ENCODE data around the gene ZIM2.

Gene ZIM2

DNA sequence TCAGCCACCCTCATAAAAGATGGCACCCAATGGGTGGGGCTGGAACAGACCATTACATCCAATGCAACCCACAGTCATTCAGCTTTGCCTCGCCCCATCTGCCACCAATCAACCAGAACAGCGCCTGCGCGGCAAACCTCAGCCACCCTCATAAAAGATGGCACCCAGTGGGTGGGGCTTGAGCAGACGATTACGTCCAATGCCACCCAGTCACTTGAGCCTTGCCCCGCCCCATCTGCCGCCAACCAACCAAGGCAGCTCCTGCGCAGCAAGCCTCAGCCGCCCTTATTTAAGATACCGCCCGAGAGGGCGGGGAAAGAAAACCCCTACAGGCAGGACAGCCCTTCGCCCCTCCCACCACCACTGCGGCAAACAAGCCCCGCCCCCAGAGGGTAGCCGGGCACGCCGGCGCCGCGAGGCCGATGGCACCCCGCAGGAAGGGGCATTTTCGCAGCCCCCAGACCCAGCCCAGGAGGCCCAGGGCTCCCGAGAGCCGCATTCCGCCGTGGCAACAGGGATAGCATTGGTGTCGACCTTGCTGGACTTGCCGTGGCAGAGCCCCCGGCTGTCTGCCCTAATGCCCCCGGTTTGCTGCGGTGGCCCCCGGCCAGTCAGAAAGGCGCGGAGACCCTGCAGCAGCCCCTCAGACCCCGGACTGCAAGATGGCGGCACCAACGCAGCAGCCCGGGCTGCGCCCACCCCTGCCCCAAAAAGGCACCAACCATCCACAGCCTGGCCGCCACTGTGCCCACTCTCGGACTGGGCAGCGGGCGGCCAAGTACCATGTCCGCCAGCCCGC, 675 bp downstream of the ZIM2 start (continued):
- TF ChIP-seq, protein P1, sequence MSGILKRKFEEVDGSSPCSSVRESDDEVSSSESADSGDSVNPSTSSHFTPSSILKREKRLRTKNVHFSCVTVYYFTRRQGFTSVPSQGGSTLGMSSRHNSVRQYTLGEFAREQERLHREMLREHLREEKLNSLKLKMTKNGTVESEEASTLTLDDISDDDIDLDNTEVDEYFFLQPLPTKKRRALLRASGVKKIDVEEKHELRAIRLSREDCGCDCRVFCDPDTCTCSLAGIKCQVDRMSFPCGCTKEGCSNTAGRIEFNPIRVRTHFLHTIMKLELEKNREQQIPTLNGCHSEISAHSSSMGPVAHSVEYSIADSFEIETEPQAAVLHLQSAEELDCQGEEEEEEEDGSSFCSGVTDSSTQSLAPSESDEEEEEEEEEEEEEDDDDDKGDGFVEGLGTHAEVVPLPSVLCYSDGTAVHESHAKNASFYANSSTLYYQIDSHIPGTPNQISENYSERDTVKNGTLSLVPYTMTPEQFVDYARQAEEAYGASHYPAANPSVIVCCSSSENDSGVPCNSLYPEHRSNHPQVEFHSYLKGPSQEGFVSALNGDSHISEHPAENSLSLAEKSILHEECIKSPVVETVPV (CRISPR knock-in tag; IDR thresholded peaks at IDR 0.05) = no peak
- TF ChIP-seq ZNF70 (CRISPR knock-in tag; IDR thresholded peaks at IDR 0.05) (no peak), ZFP3 (CRISPR knock-in tag; IDR thresholded peaks at IDR 0.05) (no peak), TCF4 (CRISPR knock-in tag; IDR thresholded peaks at IDR 0.05; ENCODE audit: borderline replicate concordance) (no peak), BACH2 (CRISPR knock-in tag; IDR thresholded peaks at IDR 0.05; ENCODE audit: borderline replicate concordance) (no peak), ARNTL (CRISPR knock-in tag; IDR thresholded peaks at IDR 0.05; ENCODE audit: borderline replicate concordance, low read depth) (no peak), SNAI2 (CRISPR knock-in tag; IDR thresholded peaks at IDR 0.05) (no peak), TOX (CRISPR knock-in tag; IDR thresholded peaks at IDR 0.05; ENCODE audit: borderline replicate concordance) (no peak)

DNA sequence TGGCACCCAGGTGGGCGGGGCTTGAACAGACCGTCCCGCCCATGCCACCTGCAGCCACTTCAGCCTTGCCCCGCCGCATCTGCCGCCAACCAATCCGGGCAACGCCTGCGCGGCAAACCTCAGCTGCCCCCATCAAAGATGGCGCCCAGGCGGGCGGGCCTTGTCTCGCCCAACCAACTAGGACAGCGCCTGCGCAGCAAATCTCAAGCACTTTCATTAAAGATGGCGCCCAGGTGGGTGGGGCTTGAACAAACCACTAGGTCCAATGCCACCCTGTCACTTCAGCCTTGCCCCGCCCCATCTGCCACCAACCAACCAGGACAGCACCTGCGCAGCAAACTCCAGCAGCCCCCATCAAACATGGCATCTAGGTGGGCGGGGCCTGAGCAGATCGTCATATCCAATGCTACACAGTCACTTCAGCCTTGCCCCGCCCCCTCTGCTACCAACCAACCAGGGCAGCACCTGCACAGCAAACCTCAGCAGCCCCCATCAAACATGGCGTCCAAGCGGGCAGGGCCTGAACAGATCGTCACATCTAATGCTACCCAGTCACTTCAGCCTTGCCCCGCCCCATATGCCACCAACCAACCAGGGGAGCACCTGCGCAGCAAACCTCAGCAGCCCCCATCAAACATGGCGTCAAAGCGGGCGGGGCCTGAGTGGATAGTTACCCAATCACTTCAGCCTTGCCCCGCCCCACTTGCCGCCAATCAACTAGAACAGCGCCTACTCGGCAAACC, 1.4 kb downstream of the ZIM2 start:
- no peak for TF ChIP-seq BACH2 (CRISPR knock-in tag; IDR thresholded peaks at IDR 0.05; ENCODE audit: borderline replicate concordance)
- no peak for TF ChIP-seq ZNF8 (CRISPR knock-in tag; IDR thresholded peaks at IDR 0.05)
- TF ChIP-seq ESRRG (CRISPR knock-in tag; IDR thresholded peaks at IDR 0.05) = no peak
- TF ChIP-seq PPARA (CRISPR knock-in tag; IDR thresholded peaks at IDR 0.05; ENCODE audit: borderline replicate concordance) = no peak
- no peak for TF ChIP-seq ZNF70 (CRISPR knock-in tag; IDR thresholded peaks at IDR 0.05)
- no peak for TF ChIP-seq OSR1 (CRISPR knock-in tag; IDR thresholded peaks at IDR 0.05)
- ATAC-seq = peak; percentile 73

DNA sequence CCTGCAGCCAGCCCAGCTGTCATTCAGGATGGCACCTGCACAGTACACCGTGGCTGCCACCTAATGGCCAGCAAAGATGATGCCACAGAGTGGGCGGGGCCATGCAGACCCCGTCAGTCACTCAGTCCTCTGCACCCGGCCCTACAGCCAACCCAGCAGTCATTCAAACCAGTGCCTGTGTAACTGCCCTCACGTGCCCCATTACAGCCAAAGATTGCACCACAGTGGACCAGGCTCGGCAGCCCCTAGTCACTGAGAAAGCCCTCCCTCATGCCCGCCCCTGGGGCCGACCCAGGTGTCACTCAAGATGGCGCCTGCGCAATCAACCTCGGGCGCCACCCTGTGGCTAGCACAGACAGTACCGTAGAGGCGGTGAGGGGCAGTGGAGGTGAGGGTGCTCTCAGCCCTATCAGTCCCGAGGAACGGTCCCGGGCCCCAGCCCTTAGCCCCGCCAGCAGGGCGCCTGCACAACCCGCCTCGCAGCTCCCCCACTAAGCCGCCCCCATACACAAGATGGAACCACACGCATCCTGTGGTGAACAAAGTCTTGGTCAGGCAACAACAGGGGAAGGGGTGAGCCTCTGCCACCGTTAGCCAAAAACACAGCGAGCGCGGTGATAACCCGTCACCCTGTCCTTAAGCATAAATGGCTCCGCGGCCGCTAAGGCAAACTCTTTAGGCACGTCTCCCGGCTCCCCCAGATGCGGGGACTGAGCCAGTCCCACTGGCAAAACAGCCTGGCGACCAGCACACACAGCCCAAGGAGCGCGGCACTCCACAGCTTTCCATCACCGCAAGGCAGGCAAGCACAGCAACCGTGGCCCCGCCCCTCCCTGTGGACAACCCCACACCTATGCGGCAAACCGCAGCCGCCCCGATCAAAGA, 2.3 kb downstream of the ZIM2 start:
- no peak for TF ChIP-seq TCF4 (CRISPR knock-in tag; IDR thresholded peaks at IDR 0.05; ENCODE audit: borderline replicate concordance)
- no peak for TF ChIP-seq OSR1 (CRISPR knock-in tag; IDR thresholded peaks at IDR 0.05)
- TF ChIP-seq, protein P1 (CRISPR knock-in tag; IDR thresholded peaks at IDR 0.05) = no peak
- no peak for TF ChIP-seq ESRRG (CRISPR knock-in tag; IDR thresholded peaks at IDR 0.05)
- no peak for TF ChIP-seq ARNTL (CRISPR knock-in tag; IDR thresholded peaks at IDR 0.05; ENCODE audit: borderline replicate concordance, low read depth)
- TF ChIP-seq, protein P2, sequence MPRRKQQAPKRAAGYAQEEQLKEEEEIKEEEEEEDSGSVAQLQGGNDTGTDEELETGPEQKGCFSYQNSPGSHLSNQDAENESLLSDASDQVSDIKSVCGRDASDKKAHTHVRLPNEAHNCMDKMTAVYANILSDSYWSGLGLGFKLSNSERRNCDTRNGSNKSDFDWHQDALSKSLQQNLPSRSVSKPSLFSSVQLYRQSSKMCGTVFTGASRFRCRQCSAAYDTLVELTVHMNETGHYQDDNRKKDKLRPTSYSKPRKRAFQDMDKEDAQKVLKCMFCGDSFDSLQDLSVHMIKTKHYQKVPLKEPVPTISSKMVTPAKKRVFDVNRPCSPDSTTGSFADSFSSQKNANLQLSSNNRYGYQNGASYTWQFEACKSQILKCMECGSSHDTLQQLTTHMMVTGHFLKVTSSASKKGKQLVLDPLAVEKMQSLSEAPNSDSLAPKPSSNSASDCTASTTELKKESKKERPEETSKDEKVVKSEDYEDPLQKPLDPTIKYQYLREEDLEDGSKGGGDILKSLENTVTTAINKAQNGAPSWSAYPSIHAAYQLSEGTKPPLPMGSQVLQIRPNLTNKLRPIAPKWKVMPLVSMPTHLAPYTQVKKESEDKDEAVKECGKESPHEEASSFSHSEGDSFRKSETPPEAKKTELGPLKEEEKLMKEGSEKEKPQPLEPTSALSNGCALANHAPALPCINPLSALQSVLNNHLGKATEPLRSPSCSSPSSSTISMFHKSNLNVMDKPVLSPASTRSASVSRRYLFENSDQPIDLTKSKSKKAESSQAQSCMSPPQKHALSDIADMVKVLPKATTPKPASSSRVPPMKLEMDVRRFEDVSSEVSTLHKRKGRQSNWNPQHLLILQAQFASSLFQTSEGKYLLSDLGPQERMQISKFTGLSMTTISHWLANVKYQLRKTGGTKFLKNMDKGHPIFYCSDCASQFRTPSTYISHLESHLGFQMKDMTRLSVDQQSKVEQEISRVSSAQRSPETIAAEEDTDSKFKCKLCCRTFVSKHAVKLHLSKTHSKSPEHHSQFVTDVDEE (CRISPR knock-in tag; IDR thresholded peaks at IDR 0.05) = no peak
- TF ChIP-seq ZNF8 (CRISPR knock-in tag; IDR thresholded peaks at IDR 0.05) = no peak
- TF ChIP-seq, protein P3, sequence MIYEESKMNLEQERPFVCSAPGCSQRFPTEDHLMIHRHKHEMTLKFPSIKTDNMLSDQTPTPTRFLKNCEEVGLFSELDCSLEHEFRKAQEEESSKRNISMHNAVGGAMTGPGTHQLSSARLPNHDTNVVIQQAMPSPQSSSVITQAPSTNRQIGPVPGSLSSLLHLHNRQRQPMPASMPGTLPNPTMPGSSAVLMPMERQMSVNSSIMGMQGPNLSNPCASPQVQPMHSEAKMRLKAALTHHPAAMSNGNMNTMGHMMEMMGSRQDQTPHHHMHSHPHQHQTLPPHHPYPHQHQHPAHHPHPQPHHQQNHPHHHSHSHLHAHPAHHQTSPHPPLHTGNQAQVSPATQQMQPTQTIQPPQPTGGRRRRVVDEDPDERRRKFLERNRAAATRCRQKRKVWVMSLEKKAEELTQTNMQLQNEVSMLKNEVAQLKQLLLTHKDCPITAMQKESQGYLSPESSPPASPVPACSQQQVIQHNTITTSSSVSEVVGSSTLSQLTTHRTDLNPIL (CRISPR knock-in tag; IDR thresholded peaks at IDR 0.05; ENCODE audit: low read depth) = no peak
- TF ChIP-seq ZNF70 (CRISPR knock-in tag; IDR thresholded peaks at IDR 0.05) = no peak
- TF ChIP-seq, protein P4, sequence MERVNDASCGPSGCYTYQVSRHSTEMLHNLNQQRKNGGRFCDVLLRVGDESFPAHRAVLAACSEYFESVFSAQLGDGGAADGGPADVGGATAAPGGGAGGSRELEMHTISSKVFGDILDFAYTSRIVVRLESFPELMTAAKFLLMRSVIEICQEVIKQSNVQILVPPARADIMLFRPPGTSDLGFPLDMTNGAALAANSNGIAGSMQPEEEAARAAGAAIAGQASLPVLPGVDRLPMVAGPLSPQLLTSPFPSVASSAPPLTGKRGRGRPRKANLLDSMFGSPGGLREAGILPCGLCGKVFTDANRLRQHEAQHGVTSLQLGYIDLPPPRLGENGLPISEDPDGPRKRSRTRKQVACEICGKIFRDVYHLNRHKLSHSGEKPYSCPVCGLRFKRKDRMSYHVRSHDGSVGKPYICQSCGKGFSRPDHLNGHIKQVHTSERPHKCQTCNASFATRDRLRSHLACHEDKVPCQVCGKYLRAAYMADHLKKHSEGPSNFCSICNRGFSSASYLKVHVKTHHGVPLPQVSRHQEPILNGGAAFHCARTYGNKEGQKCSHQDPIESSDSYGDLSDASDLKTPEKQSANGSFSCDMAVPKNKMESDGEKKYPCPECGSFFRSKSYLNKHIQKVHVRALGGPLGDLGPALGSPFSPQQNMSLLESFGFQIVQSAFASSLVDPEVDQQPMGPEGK (CRISPR knock-in tag; IDR thresholded peaks at IDR 0.05; ENCODE audit: borderline replicate concordance) = no peak
- no peak for TF ChIP-seq SNAI2 (CRISPR knock-in tag; IDR thresholded peaks at IDR 0.05)
- TF ChIP-seq TOX (CRISPR knock-in tag; IDR thresholded peaks at IDR 0.05; ENCODE audit: borderline replicate concordance) = no peak
- no peak for TF ChIP-seq RARB (CRISPR knock-in tag; IDR thresholded peaks at IDR 0.05)
- ATAC-seq = peak; percentile 31
